ENCODE results near the gene FBXW5.
A peak's percentile ranks its signal among the peaks of the same experiment; 100 is the strongest.

FBXW5 gene

DNA sequence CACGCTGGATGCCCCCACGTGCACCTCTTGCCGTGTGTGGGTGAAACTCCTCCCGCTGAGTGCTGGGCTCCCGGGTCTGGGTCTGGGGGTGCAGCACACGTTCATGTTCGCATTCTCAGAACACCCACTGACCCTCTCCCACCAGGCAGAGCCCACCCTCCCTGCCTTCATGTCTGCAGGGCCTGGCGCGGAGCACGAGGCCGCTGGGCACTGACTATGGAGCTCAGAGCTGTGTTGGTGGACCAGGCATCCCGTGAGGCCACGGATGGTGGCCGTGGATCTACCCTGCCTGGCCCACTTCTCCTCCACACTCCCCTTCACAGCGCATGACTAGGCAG is 16.4 kb upstream of the FBXW5 start:
- DNase-seq: no peak

DNA sequence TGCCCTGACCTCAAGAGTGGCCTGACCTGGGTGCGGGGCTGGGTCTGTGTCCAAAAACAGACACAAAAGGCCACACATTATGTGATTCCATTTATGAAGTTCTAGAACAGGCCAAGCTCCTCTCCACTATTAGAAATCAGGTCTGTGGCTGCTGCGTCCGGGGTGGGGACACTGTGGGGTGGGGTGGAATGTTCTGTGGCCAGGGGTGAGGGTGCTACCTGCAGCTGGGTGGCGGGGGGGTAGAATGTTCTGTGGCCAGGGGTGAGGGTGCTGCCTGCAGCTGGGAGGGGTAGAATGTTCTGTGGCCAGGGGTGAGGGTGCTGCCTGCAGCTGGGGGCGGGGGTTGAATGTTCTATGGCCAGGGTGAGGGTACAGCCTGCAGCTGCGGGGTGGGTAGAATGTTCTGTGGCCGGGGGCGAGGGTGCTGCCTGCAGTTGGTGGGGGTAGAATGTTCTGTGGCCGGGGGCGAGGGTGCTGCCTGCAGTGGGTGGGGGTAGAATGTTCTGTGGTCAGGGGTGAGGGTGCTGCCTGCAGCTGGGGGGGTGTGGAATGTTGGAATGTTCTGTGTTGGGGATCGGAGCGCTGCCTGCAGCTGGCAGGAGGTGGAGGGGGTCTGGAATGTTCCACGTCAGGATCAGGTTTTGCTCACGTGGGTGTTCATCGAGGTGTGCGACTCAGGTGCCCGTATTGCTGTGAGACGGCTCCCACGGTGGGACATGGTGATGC is 15.8 kb upstream of the FBXW5 start:
- DNase-seq: no peak

DNA sequence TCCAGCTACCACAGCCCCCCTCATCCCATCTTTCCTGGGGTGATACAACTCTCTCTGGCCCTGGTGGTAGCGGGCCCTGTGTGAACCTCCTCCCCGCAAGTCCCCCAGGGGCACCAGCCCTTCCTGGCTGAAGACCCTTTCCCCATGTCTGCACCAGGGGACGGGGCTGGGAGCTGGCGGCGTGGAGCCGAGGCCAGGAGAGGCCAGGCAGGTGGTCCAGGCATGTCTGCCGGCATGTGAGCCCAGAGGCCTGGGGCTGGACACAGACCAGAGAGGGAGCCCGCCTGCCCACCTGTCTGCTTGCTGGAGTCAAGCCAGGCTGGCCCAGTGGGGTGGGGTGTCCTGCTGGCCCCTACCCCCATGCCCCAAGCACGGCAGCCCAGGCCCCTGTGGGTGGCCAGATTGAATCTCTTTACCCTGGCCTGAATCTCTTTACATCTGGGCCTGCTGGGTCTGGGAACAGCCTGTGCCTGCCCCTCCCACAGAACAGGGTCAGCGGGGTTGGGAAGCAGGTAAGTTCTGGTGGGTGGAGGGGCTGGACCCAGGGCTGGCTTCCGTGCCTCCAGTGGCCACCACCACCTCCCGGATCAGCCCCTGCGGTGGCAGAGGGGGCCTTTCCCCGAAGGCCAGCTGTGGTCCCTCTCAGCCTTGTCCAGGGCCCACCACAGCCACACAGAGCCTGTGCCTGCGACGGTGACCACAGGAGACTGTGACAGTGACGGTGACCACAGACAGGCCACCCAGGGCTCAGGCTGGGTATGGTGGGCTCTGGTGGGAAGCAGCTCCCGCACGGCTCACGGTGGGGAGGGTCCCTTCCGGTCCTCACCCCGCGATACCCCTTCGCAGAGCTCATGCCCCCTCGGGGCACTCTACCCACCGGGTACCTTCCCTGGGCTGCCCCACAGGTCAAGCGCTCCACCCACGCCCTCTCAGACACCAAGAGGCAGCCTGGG is 14.6 kb upstream of the FBXW5 start:
- no peak for DNase-seq

DNA sequence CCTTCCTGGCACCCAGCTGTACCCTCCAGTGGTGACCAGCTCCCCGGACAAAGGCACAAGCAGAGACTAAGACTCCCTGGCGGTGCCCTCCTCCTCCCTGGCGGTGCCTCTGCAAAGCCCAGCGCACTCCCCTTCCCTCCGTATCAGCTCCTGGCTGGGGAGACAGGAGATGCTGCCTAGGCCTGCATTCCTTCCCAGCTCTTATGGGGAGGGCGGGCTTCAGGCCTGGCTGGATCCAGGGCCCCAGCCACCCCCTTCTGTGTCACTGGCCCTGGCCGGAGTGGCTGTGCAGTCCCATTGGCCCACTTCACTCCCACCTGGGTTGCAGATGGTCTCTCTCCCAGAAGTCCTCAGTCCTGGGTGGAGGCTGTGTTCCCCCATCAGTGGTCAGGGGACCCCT is 13.9 kb upstream of the FBXW5 start:
- no peak for DNase-seq

DNA sequence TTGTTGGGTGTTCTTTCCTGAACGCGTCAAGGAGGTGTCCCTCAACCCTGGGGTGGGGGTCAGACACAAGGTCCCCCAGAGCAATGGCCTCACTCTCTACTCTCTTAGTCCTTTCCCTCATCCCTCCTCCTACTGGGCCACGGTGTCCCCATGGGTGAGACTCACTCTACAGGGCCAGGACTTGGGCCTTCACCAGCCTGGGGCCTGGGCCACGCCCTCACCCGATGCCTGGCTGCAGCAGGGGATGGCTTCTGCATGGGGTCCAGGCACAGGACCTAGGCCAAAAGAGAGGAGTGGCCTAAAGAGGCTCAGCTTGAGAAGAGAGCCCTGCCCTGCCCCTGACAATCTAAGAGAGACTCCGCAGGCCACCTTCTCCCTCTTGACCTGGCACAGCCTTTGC is 13.4 kb upstream of the FBXW5 start:
- DNase-seq: no peak

DNA sequence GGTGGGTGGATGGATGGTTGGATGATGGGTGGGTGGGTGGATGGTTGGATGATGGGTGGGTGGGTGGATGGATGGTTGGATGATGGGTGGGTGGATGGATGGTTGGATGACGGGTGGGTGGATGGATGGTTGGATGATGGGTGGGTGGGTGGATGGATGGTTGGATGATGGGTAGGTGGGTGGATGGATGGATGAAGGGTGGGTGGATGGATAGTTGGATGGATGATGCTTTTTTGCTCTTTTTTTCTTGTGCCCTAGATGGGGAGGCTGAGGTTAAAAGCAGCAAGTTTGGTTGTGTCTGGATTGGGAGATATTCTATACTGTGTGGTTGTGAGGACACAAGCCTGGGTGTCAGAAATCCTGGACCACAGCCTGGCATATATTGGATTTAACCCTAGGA is 12.9 kb upstream of the FBXW5 start:
- no peak for DNase-seq

DNA sequence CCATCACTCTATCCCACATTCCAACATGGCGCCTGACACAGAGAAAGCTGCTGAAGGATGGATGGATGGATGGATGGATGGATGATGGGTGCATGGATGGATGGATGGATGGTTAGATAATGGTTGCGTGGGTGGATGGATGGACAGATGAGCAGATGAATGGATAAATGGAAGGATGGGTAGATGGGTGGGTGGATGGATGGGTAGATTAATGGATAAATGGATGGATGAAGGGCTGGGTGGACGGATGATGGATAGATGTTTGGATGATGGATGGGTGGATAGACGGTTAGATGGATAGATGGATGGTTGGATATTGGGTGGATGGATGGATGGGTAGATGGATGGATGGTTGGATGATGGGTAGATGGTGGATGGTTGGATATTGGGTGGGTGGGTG is 12.1 kb upstream of the FBXW5 start:
- DNase-seq: no peak

DNA sequence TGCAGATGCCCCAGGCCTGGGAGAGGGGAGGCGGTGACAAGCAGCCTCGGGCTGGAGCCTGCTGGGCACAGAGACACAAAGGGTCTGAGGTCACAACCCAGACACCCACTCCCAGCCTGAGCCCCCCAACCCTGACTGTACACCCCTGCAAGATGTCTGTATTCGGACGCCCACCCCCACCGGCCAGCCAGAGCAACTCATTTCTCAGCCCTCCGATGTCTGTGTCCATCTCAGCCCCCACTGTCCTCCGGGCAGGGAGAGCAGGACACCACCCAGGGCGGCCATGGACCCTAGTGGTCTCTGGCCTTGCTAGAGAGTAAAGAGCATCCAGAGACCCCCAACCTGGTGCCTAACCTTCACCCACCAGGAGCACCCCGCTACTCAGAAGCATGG is 11.4 kb upstream of the FBXW5 start:
- no peak for DNase-seq

DNA sequence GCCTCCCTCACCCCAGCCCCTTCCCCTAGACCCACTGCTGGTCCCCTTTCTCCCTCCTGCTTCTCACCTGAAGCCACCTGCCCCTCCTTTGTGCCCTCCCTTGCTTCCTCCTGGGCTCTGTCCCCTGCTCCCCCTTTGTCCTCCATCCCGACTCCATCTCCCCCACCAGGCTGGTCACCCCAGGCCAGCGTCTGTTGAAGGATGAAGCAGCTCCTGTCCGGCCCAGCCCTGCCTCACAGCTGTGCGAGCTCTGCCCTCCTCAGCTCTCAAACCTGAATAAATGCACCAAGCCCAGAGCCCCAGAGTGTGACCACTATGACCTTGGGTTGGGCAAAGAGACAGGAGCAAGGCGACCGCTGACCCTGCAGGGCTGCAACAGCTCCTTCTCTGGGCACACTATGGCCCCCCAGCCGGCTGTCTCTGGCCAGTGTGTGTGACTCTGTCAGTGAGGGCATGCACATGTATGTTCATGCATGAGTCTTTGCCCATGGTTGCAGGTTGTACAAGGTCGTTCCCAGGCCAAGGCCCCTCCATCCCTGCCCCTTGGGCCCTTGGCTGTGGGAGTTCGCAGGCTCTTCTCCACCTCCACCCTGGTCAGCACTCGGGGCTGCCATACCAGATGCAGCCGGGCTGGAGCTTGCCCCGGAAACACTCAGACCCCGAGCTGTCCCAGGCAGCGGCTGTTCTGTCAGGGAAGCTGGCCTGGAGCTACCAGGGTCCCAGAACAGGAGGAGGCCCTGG is 10.8 kb upstream of the FBXW5 start:
- no peak for DNase-seq

DNA sequence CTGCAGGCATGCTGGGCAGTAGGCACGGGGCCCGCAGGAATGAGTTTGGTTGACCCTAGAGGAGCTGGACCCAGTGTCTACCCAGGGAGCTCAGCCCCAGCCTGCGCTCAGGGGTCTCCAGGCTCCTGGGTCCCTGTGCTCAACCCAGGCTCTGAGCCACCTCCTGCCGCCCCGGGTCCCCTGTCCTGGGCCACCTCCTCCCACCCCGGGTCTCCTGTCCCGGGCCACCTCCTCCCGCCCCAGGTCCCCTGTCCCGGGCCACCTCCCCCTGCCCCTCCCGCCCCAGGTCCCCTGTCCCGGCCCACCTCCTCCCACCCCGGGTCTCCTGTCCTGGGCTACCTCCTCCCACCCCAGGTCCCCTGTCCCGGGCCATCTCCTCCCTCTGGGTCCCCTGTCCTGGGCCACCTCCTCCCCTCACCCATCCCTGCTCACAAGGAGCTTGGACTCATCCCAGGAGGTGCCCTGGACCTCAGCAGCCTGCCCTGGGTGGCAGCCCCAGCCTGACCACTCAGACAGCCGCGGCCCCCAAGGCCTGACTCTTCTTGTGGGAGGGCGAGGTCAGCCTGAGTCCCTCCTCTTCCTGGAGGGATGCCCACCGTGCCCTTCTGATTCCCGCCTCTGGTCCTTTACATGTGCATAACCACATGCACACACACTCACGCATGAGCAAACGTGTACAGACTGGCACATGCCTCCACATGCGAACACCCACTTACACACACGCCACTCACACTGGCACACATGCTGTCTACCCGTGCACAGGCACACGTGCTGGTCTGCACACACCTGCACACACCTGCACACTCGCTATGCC is 9.9 kb upstream of the FBXW5 start:
- DNase-seq: no peak

DNA sequence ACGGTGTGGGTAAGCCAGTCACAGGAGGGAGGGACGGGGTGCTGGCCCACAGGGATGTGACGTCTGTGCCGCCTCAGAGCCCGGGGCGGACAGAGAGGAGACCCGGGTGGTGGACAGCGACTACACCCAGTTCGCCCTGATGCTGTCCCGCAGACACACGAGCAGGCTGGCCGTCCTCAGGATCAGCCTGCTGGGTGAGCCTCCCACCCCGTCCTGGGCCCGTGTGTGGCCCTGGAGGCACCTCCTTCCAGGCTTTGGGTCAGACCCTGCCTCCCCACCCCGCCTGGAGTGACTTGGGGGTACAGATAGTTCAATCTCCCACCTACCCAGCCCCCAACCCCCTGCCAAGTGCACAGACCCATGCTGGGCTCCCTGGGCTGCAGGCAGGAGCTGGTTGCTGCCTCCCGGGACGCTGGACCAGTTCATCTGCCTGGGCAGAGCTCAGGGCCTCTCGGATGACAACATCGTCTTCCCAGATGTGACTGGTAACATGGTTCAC is 9.3 kb upstream of the FBXW5 start:
- no peak for DNase-seq

DNA sequence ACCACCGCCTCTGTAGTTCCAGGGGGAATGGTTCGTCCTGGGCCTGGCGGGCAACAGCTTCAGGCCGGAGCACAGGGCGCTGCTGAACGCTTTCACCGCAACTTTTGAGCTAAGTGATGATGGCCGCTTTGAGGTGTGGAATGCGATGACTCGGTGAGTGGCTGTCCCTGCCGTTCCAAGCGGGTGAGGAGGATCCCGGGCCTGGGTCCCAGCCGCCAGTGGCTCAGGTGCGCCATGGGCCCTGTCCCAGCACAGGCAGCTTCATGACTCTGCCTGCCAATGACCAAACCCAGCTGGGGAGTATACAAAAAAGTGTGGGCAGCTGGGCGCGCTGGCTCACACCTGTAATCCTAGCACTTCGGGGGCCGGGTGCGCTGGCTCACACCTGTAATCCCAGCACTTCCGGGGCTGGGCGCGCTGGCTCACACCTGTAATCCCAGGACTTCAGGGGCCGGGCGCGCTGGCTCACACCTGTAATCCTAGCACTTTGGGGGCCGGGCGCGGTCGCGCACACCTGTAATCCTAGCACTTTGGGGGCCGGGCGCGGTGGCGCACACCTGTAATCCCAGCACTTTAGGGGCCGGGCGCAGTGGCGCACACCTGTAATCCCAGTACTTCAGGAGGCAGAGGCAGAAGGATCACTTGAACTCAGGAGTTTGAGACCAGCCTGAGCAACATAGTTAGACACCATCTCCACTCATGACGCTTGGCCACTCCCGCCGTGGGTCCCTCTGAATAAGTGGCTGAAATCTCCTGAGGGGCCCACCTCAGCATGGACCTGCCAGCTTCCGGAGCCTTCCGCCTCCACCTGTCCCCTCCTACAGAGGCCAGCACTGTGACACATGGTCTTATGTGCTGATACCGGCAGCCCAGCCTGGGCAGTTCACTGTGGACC is 8.6 kb upstream of the FBXW5 start:
- DNase-seq: no peak

DNA sequence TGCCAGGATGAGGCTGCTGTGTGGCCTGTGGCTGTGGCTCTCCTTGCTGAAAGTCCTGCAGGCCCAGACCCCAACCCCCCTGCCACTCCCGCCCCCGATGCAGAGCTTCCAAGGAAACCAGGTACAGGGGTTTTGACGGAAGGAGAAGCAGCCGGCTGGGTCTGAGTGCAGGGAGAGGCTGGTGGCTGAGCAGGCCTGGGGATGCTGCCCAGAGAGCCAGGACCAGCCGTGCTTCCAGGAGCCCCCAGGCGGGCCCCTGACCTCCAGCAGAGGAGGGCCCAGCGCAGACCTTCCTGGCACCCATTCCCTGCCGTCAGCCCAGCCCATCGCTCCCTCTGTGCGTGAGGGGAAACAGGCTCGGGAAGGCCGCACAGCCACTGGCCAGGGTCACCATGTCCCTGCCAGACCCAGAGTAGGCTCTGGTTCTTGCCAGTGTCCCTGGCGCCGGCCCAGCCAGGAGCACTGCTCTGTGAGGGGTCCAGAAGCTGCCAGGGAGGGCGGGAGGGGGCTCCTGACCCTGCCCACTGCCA is 7.8 kb upstream of the FBXW5 start:
- DNase-seq: peak in 8 of 14 donors; percentile 24 to 75 (median 50)

DNA sequence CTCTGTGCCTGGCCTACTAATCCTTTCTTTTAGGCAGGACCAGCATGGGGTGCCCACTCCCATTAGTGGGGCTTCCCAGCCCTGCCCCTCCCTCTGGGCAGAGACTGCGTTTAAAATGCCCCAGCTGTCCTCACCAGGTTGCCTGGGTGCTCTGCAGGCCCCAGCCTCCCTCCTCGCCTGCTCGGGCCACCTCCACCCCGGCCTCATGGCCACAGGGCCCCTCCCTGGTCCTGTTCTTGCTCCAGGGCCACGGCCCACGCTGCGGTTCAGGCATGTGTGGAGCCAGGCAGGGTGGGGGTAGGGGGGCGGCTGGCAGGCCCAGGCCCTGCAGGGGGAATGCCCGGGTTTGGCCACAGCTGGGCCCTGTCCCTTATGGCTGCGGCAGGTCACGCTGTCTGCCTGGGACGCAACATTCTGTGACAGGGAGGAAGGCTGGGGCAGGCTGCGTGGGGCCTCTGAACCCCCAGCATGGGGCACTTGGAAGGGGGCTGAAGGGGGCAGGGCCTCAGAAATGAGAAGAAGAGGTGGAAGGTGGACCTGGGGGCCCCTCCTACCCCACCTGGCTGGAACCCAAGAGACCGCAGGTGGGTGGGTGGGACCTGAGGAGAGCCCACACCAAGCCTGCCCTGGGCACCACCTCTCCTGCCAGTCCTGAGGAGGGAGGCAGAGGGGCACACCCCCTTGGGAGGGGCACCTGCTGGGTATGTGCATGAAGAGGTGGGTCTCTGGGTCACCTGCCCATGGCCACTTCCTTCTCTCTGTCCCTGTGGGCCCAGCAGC is 7.2 kb upstream of the FBXW5 start, which contains the start of gene LCN12:
Gene LCN12 (plus strand): TSS at position 733 of the 780 bp plus-strand sequence. CDS start 55 bp downstream, outside the sequence.
- DNase-seq: no peak

DNA sequence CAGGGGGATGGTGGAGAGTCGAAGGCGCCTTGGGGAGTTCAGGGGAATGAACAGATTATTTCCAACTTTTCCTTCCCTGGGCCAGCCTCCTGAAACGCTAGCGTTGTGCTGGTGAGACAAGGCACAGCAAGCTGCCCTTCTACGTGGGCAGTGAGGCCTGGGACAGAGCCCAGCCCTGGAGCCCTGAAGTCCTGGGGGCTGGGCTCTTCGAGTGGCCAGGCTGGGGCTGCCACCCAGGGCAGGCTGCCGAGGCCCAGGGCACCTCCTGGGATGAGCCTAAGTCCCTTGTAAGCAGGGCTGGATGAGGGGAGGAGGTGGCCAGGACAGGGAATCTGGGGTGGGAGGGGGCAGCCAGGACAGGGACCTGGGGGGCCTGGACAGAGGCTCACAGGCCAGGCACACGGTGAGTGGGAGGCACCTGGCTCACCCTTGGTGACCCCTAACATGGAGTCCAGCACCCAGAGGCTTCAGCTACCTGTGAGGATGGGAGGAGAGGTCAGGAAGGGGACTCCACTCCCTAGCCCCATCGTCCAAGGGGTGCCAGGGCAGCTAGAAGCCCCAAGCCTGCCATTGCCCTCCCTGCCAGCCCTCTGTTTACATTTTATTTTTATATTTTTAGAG is 6.2 kb upstream of the FBXW5 start:
- DNase-seq: peak in 4 of 14 donors; percentile 46 to 63 (median 58)

DNA sequence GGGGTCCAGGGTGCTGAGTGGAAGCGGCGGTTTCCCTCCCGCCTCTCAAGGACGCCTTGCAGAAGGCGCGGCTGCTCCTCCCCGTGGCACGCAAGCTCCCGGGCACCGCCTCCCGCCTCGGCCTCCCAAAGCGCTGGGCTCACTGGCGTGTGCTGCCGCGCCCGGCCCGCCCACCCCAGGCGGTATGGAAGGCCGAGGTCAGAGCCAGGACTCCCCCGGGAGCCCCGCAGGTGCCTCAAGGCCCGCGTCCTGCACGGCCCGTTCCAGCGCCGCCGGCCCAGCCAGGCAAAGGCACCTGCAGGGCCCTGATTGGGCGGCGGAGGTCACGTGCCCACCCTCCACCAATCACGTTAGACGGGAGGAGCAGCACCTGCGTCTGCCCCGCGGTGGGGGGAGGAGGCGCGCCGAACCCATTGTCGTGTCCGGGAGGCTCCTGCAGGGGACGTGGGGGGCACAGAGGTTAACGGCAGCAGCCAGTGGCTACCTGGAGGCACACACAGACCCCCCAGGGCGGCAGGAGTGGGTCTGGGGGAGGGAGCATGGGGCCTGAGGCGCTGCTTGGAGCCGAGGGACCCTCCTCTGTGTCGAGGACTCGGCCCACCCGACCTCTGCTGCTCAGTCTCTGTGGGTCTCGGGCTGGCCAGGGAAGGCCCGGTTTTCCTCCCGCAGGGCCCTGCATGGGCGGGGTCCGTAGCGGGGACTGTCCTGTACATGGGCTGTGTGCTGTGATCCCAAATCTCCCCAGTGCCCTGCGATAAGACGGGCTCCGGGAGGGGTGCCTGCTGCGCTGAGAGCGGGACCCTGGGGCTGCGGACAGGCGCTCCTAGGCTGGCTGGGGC is 5.5 kb upstream of the FBXW5 start:
- peak; percentile 72 to 96 (median 92) for DNase-seq

DNA sequence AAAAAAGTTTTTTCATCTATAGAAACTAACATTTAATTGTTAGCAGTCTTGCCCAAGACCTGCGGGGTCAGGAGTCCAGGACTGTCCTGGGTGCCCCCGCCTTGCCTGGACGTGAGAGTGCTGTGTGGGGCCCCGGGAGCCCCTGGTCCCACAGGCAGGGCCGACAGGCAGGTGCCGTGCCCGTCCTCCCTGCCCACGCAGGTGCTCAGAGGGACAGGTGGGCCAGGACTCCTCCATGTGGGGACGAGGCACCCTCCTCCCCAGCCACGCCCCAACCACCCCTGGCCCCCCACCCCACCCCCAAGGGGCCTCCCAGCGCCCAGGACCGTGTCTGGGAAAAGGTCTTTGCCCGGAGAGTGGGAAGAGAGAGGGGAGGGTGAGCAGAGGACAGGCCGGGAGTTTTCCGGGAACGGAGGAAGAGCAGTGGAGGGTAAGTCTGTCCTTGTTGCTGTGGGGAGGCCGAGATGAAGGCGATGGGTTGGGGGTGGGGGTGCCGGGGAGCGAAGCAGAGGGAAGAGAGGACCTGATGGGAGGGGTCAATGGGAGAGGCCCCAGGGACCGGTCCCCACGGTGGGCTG is 4.8 kb upstream of the FBXW5 start:
- peak in 1 of 14 donors; percentile 67 for DNase-seq

Data from C1 segment of cervical spinal cord (tissue), 14 donors.